Measurements from ENCODE around the gene NT5DC3. TPM values are rescaled to one million over a fixed set of nuclear protein-coding genes. Genes with fewer than 3 reads are reported as not detected.

The NT5DC3 gene
- total and polyA plus RNA-seq, 2 donors (not counting 3 experiments of a cell fraction or from before 2014, with no cell fraction given) = 1.5 to 6.7 TPM

GRCh38 chr12:103877288-103877687 lies 36.3 kb upstream of the NT5DC3 start:
- TF ChIP-seq JUN (IDR thresholded peaks at IDR 0.05; ENCODE audit: borderline replicate concordance, insufficient read depth, insufficient read length, low read depth) (no peak), POLR2A (IDR thresholded peaks at IDR 0.05; ENCODE audit: low read depth, low read length) (no peak), MAX (IDR thresholded peaks at IDR 0.05; ENCODE audit: insufficient read depth, insufficient read length) (no peak), EZH2 (IDR thresholded peaks at IDR 0.05; ENCODE audit: borderline replicate concordance, low read depth, low read length, severe bottlenecking) (no peak), CTCF (IDR thresholded peaks at IDR 0.05; ENCODE audit: extremely low read depth in 1 of 2, insufficient read depth in 1 of 2, low read depth in 1 of 2, low read length in 2 of 2) (no peak), MYC (IDR thresholded peaks at IDR 0.05; ENCODE audit: low read depth, low read length) (no peak), FOS (IDR thresholded peaks at IDR 0.05; ENCODE audit: borderline replicate concordance, insufficient read depth, low read length) (no peak), POLR2AphosphoS5 (IDR thresholded peaks at IDR 0.05; ENCODE audit: insufficient read depth, low read depth, low read length) (no peak), GATA2 (IDR thresholded peaks at IDR 0.05; ENCODE audit: insufficient read depth, insufficient read length, low read depth, low read length) (no peak)
- Histone ChIP-seq H3K4me3 (replicated peaks in 1 of 3; ENCODE audit: insufficient read depth in 1 of 3, low read depth in 1 of 3, low read length in 3 of 3) (no peak overlapping the region), H3K9me1 (replicated peaks; ENCODE audit: control insufficient read depth, extremely low read depth, insufficient read depth, low read length) (no peaks in the 10 kb centered on the region), H3K4me2 (ENCODE audit: insufficient read depth, low read length) (no peak overlapping the region), H3K9me3 (replicated peaks; ENCODE audit: control insufficient read depth, insufficient read depth, low read length) (no peaks in the 10 kb centered on the region), H3K36me3 (ENCODE audit: control insufficient read depth in 2 of 2, extremely low read depth in 1 of 2, insufficient read depth in 2 of 2, low read length in 2 of 2) (no peaks in the 10 kb centered on the region), H3K9ac (replicated peaks; ENCODE audit: extremely low read depth, insufficient read depth, low read length) (no peak overlapping the region), H3K27ac (ENCODE audit: insufficient read depth, low read depth, low read length) (no peak overlapping the region), H2AFZ (ENCODE audit: low read depth, low read length) (no peak overlapping the region), H3K79me2 (ENCODE audit: control insufficient read depth, insufficient read depth, low read length) (no peaks in the 10 kb centered on the region), H3K4me1 (ENCODE audit: control insufficient read depth, extremely low read depth, insufficient read depth, low read length) (peaks cover 6% of the 10 kb centered on the region), H4K20me1 (replicated peaks; ENCODE audit: control insufficient read depth, extremely low read depth, insufficient read depth, low read length) (no peaks in the 10 kb centered on the region), H3K27me3 (ENCODE audit: control insufficient read depth in 2 of 2, insufficient read depth in 2 of 2, low read length in 2 of 2) (no peaks in the 10 kb centered on the region)
- DNase-seq (ENCODE audit: low read depth, low spot score) = no peak
- ChIA-PET CTCF (interaction anchor here (1.3 kb wide), 1 partner anchor 232 kb away, joined by 4 read pairs; no protein-coding TSS in a partner anchor), POLR2A (no interaction called here)
- dilution Hi-C loops (cut with MboI; ENCODE audit: extremely low pct_ligation_motif_present, low sequenced_read_pairs) = no loop called here
- no TSS peak for BruUV-seq (replicated peaks)
- intact Hi-C loops (cut with micrococcal nuclease) = no loop called here
- no peak for FAIRE-seq

Data from endothelial cell of umbilical vein (primary cell).